Esophagus squamous epithelium (tissue), 4 donors: ENCODE data around the gene FGD4.

Source experiments
- CTCF ChIP-seq, 6 experiments: fragments of 450-650 bp in 4 of 6; fragments of 200-600 bp in 2 of 6; sonication (generic) in 2 of 6; IDR thresholded peaks; one replicate each; pipeline ENCODE4 v1.5.1; 2016 to 2019; ENCODE audit warnings: antibody characterized with exemption in 6 of 6, mild to moderate bottlenecking in 4 of 6, moderate library complexity in 4 of 6
- POLR2A ChIP-seq, 4 donors: fragments of 450-650 bp; IDR thresholded peaks; one replicate each; pipeline ENCODE4 v1.6.1; 2017; ENCODE audit warnings: antibody characterized with exemption in 4 of 4, mild to moderate bottlenecking in 4 of 4, moderate library complexity in 3 of 4

GRCh38 chr12:32535288-32535999 is 136.1 kb downstream of the FGD4 start:
- TF ChIP-seq CTCF (IDR thresholded peaks at IDR 0.05) (no peak), POLR2A (IDR thresholded peaks at IDR 0.05) (no peak)
